ENCODE data around the gene PRMT1.

DNA sequence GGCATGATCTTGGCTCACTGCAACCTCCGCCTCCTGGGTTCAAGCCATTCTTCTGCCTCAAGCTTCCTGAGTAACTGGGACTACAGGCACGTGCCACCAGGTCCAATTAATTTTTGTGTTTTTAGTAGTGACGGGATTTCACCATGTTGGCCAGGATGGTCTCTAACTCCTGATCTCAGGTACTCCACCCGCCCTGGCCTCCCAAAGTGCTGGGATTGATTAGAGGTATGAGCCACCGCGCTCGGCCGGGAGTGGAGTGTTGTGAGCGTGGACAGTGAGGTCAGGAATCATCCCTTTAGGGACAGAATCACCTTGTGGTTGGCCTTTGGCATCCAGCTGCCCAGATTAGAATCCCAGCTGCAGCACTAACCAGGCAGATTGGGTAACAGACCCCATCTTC is 47.4 kb upstream of the PRMT1 start:
- TF ChIP-seq, protein P1, sequence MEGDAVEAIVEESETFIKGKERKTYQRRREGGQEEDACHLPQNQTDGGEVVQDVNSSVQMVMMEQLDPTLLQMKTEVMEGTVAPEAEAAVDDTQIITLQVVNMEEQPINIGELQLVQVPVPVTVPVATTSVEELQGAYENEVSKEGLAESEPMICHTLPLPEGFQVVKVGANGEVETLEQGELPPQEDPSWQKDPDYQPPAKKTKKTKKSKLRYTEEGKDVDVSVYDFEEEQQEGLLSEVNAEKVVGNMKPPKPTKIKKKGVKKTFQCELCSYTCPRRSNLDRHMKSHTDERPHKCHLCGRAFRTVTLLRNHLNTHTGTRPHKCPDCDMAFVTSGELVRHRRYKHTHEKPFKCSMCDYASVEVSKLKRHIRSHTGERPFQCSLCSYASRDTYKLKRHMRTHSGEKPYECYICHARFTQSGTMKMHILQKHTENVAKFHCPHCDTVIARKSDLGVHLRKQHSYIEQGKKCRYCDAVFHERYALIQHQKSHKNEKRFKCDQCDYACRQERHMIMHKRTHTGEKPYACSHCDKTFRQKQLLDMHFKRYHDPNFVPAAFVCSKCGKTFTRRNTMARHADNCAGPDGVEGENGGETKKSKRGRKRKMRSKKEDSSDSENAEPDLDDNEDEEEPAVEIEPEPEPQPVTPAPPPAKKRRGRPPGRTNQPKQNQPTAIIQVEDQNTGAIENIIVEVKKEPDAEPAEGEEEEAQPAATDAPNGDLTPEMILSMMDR (IDR thresholded peaks at IDR 0.05): no peak
- no peak for TF ChIP-seq POLR2AphosphoS2 (conservative IDR thresholded peaks at IDR 0.05; ENCODE audit: low read length)
- no peak for TF ChIP-seq EP300 (IDR thresholded peaks at IDR 0.05)
- no peak for TF ChIP-seq MAX (IDR thresholded peaks at IDR 0.05)
- no peak for TF ChIP-seq CEBPB (IDR thresholded peaks at IDR 0.05)
- no peak for TF ChIP-seq CHD4 (IDR thresholded peaks at IDR 0.05; ENCODE audit: borderline replicate concordance)
- no peak for TF ChIP-seq REST (IDR thresholded peaks at IDR 0.05)
- TF ChIP-seq PHF8 (IDR thresholded peaks at IDR 0.05; ENCODE audit: borderline replicate concordance, low read depth): no peak
- no peak for TF ChIP-seq POLR2A (IDR thresholded peaks at IDR 0.05; ENCODE audit: low read length)
- no peak for TF ChIP-seq KDM5A (IDR thresholded peaks at IDR 0.05)
- no peak for TF ChIP-seq NR3C1 (IDR thresholded peaks at IDR 0.05)

Data from A549 (cell line).